ENCODE data around the gene OXLD1. TPM values are rescaled to one million over a fixed set of nuclear protein-coding genes. Genes with fewer than 3 reads are reported as not detected.
A peak's percentile ranks its signal among the peaks of the same experiment; 100 is the strongest.
"Not testable (repeated sequence)": the region's sequence is repeated elsewhere in the genome, so short reads cannot be mapped to it uniquely, and the experiment has no call there.

Gene OXLD1
- total and polyA plus RNA-seq, 9 donors = 1.7 to 35.7 (median 20.9) TPM

DNA sequence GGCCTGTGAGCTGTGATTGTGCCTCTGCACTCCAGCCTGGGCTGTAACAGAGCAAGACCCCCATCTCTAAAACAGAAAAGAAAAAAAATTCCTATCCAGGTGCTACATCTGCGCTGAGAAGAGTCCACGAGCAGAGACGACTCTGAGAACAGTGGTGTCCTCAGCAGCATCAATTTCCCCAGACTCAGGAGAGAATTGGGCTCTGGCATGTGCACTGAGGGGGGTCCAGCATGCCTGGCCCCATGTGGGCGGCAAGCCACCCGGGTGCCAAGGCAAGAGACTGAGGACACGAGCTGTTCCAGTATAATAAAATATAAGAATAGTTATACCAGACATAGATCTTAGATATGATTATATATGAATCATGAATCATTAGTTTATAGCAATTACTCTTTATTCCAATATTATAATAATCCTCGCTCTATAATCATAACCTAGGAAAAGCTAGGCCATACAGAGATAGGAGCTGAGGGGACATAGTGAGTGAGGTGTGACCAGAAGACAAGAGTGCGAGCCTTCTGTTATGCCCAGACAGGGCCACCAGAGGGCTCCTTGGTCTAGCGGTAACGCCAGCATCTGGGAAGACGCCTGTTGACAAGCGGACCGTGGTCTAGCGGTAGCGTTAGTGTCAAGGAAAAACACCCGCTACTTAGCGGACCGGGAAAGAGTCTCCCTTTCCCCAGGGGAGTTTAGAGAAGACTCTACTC lies 9.3 kb upstream of the OXLD1 start:
- TF ChIP-seq, protein P1, sequence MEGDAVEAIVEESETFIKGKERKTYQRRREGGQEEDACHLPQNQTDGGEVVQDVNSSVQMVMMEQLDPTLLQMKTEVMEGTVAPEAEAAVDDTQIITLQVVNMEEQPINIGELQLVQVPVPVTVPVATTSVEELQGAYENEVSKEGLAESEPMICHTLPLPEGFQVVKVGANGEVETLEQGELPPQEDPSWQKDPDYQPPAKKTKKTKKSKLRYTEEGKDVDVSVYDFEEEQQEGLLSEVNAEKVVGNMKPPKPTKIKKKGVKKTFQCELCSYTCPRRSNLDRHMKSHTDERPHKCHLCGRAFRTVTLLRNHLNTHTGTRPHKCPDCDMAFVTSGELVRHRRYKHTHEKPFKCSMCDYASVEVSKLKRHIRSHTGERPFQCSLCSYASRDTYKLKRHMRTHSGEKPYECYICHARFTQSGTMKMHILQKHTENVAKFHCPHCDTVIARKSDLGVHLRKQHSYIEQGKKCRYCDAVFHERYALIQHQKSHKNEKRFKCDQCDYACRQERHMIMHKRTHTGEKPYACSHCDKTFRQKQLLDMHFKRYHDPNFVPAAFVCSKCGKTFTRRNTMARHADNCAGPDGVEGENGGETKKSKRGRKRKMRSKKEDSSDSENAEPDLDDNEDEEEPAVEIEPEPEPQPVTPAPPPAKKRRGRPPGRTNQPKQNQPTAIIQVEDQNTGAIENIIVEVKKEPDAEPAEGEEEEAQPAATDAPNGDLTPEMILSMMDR (IDR thresholded peaks at IDR 0.05) = peak in 2 of 3 donors; percentile 36 to 40
- H3K9me3 ChIP-seq; H3K27me3 ChIP-seq; H3K4me3 ChIP-seq; H3K36me3 ChIP-seq; H3K4me1 ChIP-seq (ENCODE audit: insufficient read depth); H3K27ac ChIP-seq; intact Hi-C loops (cut with DNase I); DNase-seq: not testable (repeated sequence)
- 30 to 36% (median 33%) methylated on average over 18 of the region's 18 CpGs for WGBS, 3 donors

- no peaks in the 10 kb centered on the region for H3K9me3 ChIP-seq
- intact Hi-C loops (cut with DNase I) = no loop called here
- H3K4me1 ChIP-seq (ENCODE audit: insufficient read depth) = no peaks in the 10 kb centered on the region
- H3K27ac ChIP-seq = no peak overlapping the region
- TF ChIP-seq EP300 (IDR thresholded peaks at IDR 0.05) (no peak), POLR2A (IDR thresholded peaks at IDR 0.05) (no peak)
- TF ChIP-seq, protein P1 (IDR thresholded peaks at IDR 0.05) = no peak
- 62 to 67% (median 66%) methylated on average over 18 of the region's 18 CpGs for WGBS, 3 donors
- H3K36me3 ChIP-seq = no peaks in the 10 kb centered on the region
- no peak overlapping the region for H3K4me3 ChIP-seq
- no peaks in the 10 kb centered on the region for H3K27me3 ChIP-seq
- DNase-seq = no peak
Measured at GRCh38 chr17:81673561-81674258, 7.3 kb upstream of the OXLD1 start.

- no peaks in the 10 kb centered on the region for H3K9me3 ChIP-seq
- TF ChIP-seq POLR2A (IDR thresholded peaks at IDR 0.05) (no peak), EP300 (IDR thresholded peaks at IDR 0.05) (no peak)
- TF ChIP-seq, protein P1 (IDR thresholded peaks at IDR 0.05) = no peak
- WGBS, 3 donors = 89 to 95% (median 93%) methylated on average over 16 of the region's 16 CpGs
- no peaks in the 10 kb centered on the region for H3K36me3 ChIP-seq
- H3K4me1 ChIP-seq (ENCODE audit: insufficient read depth) = no peaks in the 10 kb centered on the region
- DNase-seq = no peak
- no peak overlapping the region for H3K27ac ChIP-seq
- no peak overlapping the region for H3K4me3 ChIP-seq
- intact Hi-C loops (cut with DNase I) = no loop called here
- no peaks in the 10 kb centered on the region for H3K27me3 ChIP-seq
Measured at GRCh38 chr17:81672954-81673353, 6.5 kb upstream of the OXLD1 start.

GRCh38 chr17:81672504-81672903 lies 6.1 kb upstream of the OXLD1 start:
- Histone ChIP-seq H3K4me3 (no peak overlapping the region), H3K27me3 (no peaks in the 10 kb centered on the region), H3K36me3 (no peaks in the 10 kb centered on the region), H3K4me1 (ENCODE audit: insufficient read depth) (peaks cover 2% of the 10 kb centered on the region), H3K9me3 (no peaks in the 10 kb centered on the region), H3K27ac (no peak overlapping the region)
- TF ChIP-seq EP300 (IDR thresholded peaks at IDR 0.05) (no peak), POLR2A (IDR thresholded peaks at IDR 0.05) (no peak)
- TF ChIP-seq, protein P1 (IDR thresholded peaks at IDR 0.05) = no peak
- intact Hi-C loops (cut with DNase I) = no loop called here
- DNase-seq = no peak
- WGBS, 3 donors = 60 to 86% (median 68%) methylated on average over 9 to 18 of the region's 18 CpGs
